Vein endothelial cell (primary cell): ENCODE data around the gene TMCO4. TPM values are rescaled to one million over a fixed set of nuclear protein-coding genes. Genes with fewer than 3 reads are reported as not detected.

ENCODE experiments used
- total RNA-seq: library from RNA; depleted of rRNA; stranded (reverse); fragments of >200 nt; gene quantifications from 2 replicates; pipeline ENCODE4 v1.2.3, GENCODE V29; 2012

Gene TMCO4
- 12.6 and 12.7 TPM in 2 replicates for total RNA-seq

GRCh38 chr1:19799230-19800075 is at the start of gene TMCO4:
Gene TMCO4 (minus strand): TSS chr1:19799916. CDS start chr1:19780758, 19,158 bp downstream.

GRCh38 chr1:19814681-19815503 is 15.2 kb upstream of the TMCO4 start, which contains the start of gene RNF186:
Gene RNF186 (minus strand): TSS chr1:19815283. CDS start chr1:19815101, 182 bp downstream.

GRCh38 chr1:19664453-19665185 is 135.1 kb downstream of the TMCO4 start, which contains the start of gene HTR6:
Gene HTR6 (plus strand): TSS chr1:19664875. CDS start chr1:19665754, 879 bp downstream.

GRCh38 chr1:19643602-19644394 is 155.9 kb downstream of the TMCO4 start, which contains the start of gene NBL1:
Gene NBL1 (plus strand): TSS chr1:19644311. CDS start chr1:19655031, 10,720 bp downstream.

Other genes with a start within 250 kb of the TMCO4 start
- gene NBL1, start 155.6 kb downstream of the TMCO4 start, total RNA-seq, result 36.4 and 51.0 TPM in 2 replicates
- gene HTR6, start 135.0 kb downstream of the TMCO4 start, total RNA-seq, result under 0.01 TPM in 1 of 2 replicates, not detected in the other
- not detected in 2 replicates for gene RNF186, start 15.4 kb upstream of the TMCO4 start, total RNA-seq
- gene OTUD3, start 82.5 kb upstream of the TMCO4 start, total RNA-seq, result 3.6 and 5.3 TPM in 2 replicates
- not detected in 2 replicates for gene PLA2G2E, start 123.7 kb upstream of the TMCO4 start, total RNA-seq
- not detected in 2 replicates for gene PLA2G2A, start 179.7 kb upstream of the TMCO4 start, total RNA-seq